MCF 10A (cell line): ENCODE data around the gene BANP. TPM values are rescaled to one million over a fixed set of nuclear protein-coding genes. Genes with fewer than 3 reads are reported as not detected.
"Not testable (repeated sequence)": the region's sequence is repeated elsewhere in the genome, so short reads cannot be mapped to it uniquely, and the experiment has no call there.

Experiments used
- BruUV-seq: library from RNA; stranded (reverse); fragments of 400-500 nt; replicated peaks from 2 replicates; lab custom pipeline; 2021; lab: Mats Ljungman, UMichigan
- CTCF ChIA-PET: fragments of 300-600 bp; sonication (Branson Sonifier 250); formaldehyde crosslinking; extraction: SDS; loops from one replicate; lab custom pipeline; 2021; ENCODE audit warnings: antibody characterized with exemption, inconsistent platforms; lab: Yijun Ruan, JAX
- POLR2A ChIA-PET: fragments of 300-600, 350-650 bp; sonication (Branson Sonifier 250); formaldehyde crosslinking; extraction: SDS; loops from one replicate; lab custom pipeline; 2020; ENCODE audit warnings: antibody characterized with exemption, inconsistent platforms; lab: Yijun Ruan, JAX
- DNase-seq: peaks from one replicate; pipeline ENCODE4 v3.0.0-alpha.2; 2018; ENCODE audit not compliant: unreplicated experiment
- H3K27ac Mint-ChIP-seq: one replicate; pipeline ENCODE4 v1.8.0; 2022; ENCODE audit warnings: mild to moderate bottlenecking, low read depth, mixed read lengths; ENCODE audit not compliant: unreplicated experiment
- H3K27me3 Mint-ChIP-seq: one replicate; pipeline ENCODE4 v1.8.0; 2022; ENCODE audit warnings: mixed read lengths; ENCODE audit not compliant: insufficient read depth, unreplicated experiment
- H3K36me3 Mint-ChIP-seq: one replicate; pipeline ENCODE4 v1.8.0; 2022; ENCODE audit warnings: mild to moderate bottlenecking, moderate library complexity, mixed read lengths; ENCODE audit not compliant: insufficient read depth, unreplicated experiment
- H3K4me1 Mint-ChIP-seq: one replicate; pipeline ENCODE4 v1.8.0; 2022; ENCODE audit warnings: mixed read lengths; ENCODE audit not compliant: insufficient read depth, unreplicated experiment
- H3K4me3 Mint-ChIP-seq: one replicate; pipeline ENCODE4 v1.8.0; 2022; ENCODE audit warnings: mild to moderate bottlenecking, moderate library complexity, mixed read lengths; ENCODE audit not compliant: unreplicated experiment
- H3K9me3 Mint-ChIP-seq: one replicate; pipeline ENCODE4 v1.8.0; 2022; ENCODE audit warnings: mixed read lengths; ENCODE audit not compliant: unreplicated experiment
- intact Hi-C: fragments of 100-400 bp; cut with micrococcal nuclease; formaldehyde crosslinking; loops from 2 replicates; pipeline ENCODE4 v1.14.1; 2022
- total RNA-seq: library from RNA; stranded (reverse); gene quantifications from 2 replicates; pipeline ENCODE4 v1.2.3, GENCODE V29; 2022

The BANP gene
- total RNA-seq, 1 experiment from 2014 or later: 38.2 TPM

DNA sequence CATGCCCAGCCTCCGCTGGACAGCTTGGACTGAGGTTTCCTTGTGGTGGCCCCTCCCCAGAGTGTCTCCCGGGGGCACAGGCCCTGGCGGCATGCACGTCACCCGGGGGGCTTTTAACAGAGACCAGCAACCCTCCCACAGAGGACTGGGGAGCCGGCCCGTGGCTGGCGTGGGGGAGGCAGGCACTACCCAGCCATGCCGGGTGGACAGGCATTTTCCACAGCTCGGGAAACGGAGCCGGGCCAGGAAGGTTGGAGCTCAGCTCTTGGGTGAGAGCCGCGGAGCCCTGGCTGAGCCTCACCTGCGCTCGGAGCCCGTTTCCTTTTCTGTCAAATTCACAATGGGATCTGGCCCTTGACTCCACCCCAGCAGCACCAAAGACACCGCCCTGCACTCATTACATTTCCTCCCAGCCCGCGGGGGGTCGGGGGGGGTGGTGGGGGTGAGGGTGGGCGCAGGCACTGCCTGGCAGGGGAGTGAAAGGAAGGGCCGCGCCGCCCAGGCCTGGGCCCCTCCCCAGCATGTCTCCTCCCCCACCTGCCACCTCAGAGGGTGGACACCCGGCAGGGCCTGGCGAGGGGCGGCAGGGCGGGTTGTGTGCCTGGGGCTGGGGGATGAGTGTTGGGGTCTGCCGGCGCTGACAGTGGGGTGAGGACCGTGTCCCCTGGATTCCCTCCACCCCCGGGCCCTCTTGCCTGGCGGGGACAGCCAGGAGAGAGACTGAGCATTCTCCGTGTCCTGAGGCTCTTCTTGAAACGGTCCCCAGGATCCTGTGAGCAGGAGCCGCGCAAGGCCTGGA, 139.3 kb downstream of the BANP start:
- H3K4me3 Mint-ChIP-seq, H3K27ac Mint-ChIP-seq: not testable (repeated sequence)

GRCh38 chr16:88091221-88091971, 140.2 kb downstream of the BANP start:
- H3K27me3 Mint-ChIP-seq, BruUV-seq, H3K9me3 Mint-ChIP-seq, CTCF ChIA-PET, H3K36me3 Mint-ChIP-seq, H3K4me3 Mint-ChIP-seq, DNase-seq, H3K27ac Mint-ChIP-seq, intact Hi-C loops, H3K4me1 Mint-ChIP-seq, POLR2A ChIA-PET: not testable (repeated sequence)

More for the DNA sequence above, 139.3 kb downstream of the BANP start:
- intact Hi-C loops, POLR2A ChIA-PET, H3K4me1 Mint-ChIP-seq, CTCF ChIA-PET, H3K27me3 Mint-ChIP-seq, H3K36me3 Mint-ChIP-seq, DNase-seq, H3K9me3 Mint-ChIP-seq, BruUV-seq: not testable (repeated sequence)

- H3K9me3 Mint-ChIP-seq, DNase-seq, BruUV-seq, H3K27ac Mint-ChIP-seq, POLR2A ChIA-PET, CTCF ChIA-PET, H3K4me3 Mint-ChIP-seq, H3K36me3 Mint-ChIP-seq, intact Hi-C loops, H3K27me3 Mint-ChIP-seq, H3K4me1 Mint-ChIP-seq: not testable (repeated sequence)
These were observed 140.7 kb downstream of the BANP start for GRCh38 chr16:88091972-88092302.

DNA sequence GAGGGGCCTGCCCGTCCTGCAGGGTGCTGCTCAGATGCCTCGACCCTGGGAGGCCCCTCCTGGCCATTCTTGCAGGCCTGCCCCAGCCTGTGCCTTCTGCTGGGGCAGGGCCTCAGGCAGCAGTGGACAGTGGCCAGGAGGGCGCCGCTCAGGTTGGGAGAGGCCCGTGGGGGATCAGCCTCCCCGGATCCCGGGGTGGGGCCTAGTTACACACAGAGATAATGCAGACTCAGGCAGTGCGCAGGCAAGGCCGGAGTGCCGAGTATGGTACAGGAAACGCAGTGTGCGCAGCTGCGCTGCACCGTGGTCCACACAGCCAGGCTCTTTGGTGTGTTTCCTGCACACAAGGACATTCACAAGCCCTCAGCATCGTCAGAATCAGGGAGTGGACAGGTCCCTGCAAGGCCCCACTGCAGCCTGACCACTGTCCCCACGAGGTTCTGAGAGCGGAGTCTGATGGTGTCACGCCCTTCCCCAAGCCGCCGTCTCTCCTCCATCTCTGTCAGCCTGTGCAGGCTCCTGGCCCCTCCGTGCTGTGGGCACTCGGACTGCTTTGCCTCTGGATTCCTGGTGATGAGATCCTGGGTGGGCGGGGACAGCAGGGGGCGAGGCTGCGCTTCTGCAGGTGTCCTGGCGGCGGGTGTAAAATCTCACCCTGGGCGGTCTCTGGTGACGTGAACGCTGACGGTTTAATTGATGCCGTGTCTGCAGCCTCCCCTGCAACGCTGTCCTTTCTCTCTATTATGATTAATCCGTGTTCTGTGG, 141.7 kb downstream of the BANP start:
- H3K4me3 Mint-ChIP-seq, CTCF ChIA-PET, H3K36me3 Mint-ChIP-seq, H3K4me1 Mint-ChIP-seq, H3K9me3 Mint-ChIP-seq, intact Hi-C loops, DNase-seq, H3K27ac Mint-ChIP-seq, H3K27me3 Mint-ChIP-seq, BruUV-seq, POLR2A ChIA-PET: not testable (repeated sequence)

DNA sequence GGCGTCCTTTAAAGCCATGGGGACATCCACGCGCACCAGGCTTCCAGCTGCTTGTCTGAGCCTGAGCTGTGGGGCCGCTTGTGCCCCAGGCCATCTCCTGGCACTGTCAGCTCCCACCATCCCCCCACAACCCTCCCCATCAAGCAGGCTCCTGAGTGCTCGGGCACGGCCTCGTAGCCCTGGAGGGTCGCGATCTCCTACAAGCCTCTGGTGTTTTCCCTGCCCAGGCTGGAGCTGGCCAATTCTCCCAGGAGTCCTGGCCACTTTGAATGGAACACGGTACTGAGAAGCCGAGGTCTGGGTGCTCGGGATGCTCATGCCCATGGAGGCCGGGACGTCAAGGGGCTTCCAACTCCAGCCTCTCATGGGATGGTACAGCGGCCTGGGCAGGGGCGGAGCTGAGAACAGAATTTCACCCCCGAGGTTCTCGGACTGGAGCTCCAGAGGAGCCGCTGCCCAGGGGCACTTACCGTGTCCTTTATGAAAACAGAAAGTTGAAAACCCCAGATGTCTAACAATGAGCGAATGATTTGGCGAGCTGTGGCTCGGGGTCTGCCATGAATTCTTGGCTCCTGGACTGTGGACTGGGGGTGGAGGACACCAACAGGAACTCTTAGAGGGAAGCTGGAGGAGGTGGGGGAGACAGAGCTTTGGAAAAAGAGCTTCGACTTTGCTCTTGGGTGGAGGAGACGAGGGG, 142.5 kb downstream of the BANP start:
- BruUV-seq, H3K4me1 Mint-ChIP-seq, H3K27ac Mint-ChIP-seq, H3K9me3 Mint-ChIP-seq, DNase-seq, intact Hi-C loops, H3K36me3 Mint-ChIP-seq, H3K27me3 Mint-ChIP-seq, H3K4me3 Mint-ChIP-seq, POLR2A ChIA-PET: not testable (repeated sequence)
- CTCF ChIA-PET: interaction anchor here (0.7 kb wide), 2 partner anchors 331 to 488 kb away, joined by 3 to 4 read pairs; no protein-coding TSS in a partner anchor

- ChIA-PET CTCF (interaction anchor here (0.7 kb wide), 1 partner anchor 331 kb away, joined by 3 read pairs; no protein-coding TSS in a partner anchor), POLR2A (interaction anchor here (0.7 kb wide), 2 partner anchors 243 to 331 kb away, joined by 3 to 4 read pairs; no protein-coding TSS in a partner anchor)
- H3K9me3 Mint-ChIP-seq, H3K4me3 Mint-ChIP-seq, BruUV-seq, intact Hi-C loops, DNase-seq, H3K4me1 Mint-ChIP-seq, H3K36me3 Mint-ChIP-seq, H3K27ac Mint-ChIP-seq: not testable (repeated sequence)
- H3K27me3 Mint-ChIP-seq: peaks cover 13% of the 10 kb centered on the region
These were observed 143.0 kb downstream of the BANP start for GRCh38 chr16:88094253-88094575.

GRCh38 chr16:88094900-88095299, 143.7 kb downstream of the BANP start:
- H3K36me3 Mint-ChIP-seq, DNase-seq, H3K27ac Mint-ChIP-seq, intact Hi-C loops, H3K4me1 Mint-ChIP-seq, H3K4me3 Mint-ChIP-seq, H3K9me3 Mint-ChIP-seq, BruUV-seq: not testable (repeated sequence)
- POLR2A ChIA-PET: interaction anchor here (0.7 kb wide), 2 partner anchors 242 to 330 kb away, joined by 3 to 4 read pairs; no protein-coding TSS in a partner anchor
- CTCF ChIA-PET: interaction anchor here (0.7 kb wide), 1 partner anchor 77 kb away, joined by 3 read pairs; no protein-coding TSS in a partner anchor
- H3K27me3 Mint-ChIP-seq: peaks cover 20% of the 10 kb centered on the region

- H3K36me3 Mint-ChIP-seq, H3K4me3 Mint-ChIP-seq, POLR2A ChIA-PET, intact Hi-C loops, CTCF ChIA-PET, H3K27ac Mint-ChIP-seq, H3K4me1 Mint-ChIP-seq, H3K9me3 Mint-ChIP-seq, BruUV-seq, DNase-seq: not testable (repeated sequence)
- peaks cover 34% of the 10 kb centered on the region for H3K27me3 Mint-ChIP-seq
These were observed 145.4 kb downstream of the BANP start for GRCh38 chr16:88096659-88097058.
